Stimulated activated CD4-positive, alpha-beta T cell treated with anti-CD3 and anti-CD28 coated beads, Interleukin-2, amount 100 ng/mL, for 48 hours (primary cell): Measurements from ENCODE around the gene POLR1H.
A peak's percentile ranks its signal among the peaks of the same experiment; 100 is the strongest.

Experiments
- DNase-seq, 2 donors: peaks; one replicate each; pipeline ENCODE4 v3.0.0-alpha.2; 2020

Gene POLR1H

GRCh38 chr6:30097902-30098768, 37.1 kb downstream of the POLR1H start:
- no peak for DNase-seq

- no peak for DNase-seq
Observed at GRCh38 chr6:30100154-30100553, 39.1 kb downstream of the POLR1H start.

- DNase-seq: peak in 1 of 2 donors; percentile 4
Observed at GRCh38 chr6:30100585-30101443, 39.7 kb downstream of the POLR1H start.

- peak; percentile 72 to 74 for DNase-seq
Observed at GRCh38 chr6:30101444-30102413, 40.7 kb downstream of the POLR1H start.

GRCh38 chr6:30102414-30102969, 41.4 kb downstream of the POLR1H start:
- no peak for DNase-seq

GRCh38 chr6:30102970-30103871, 42.2 kb downstream of the POLR1H start:
- peak; percentile 77 to 82 for DNase-seq

- DNase-seq: no peak
Observed at GRCh38 chr6:30103872-30104179, 42.8 kb downstream of the POLR1H start.

GRCh38 chr6:30104661-30105060, 43.6 kb downstream of the POLR1H start:
- DNase-seq: no peak

GRCh38 chr6:30111266-30111856, 50.3 kb downstream of the POLR1H start:
- DNase-seq: no peak

GRCh38 chr6:30112402-30112994, 51.4 kb downstream of the POLR1H start:
- no peak for DNase-seq

- no peak for DNase-seq
Observed at GRCh38 chr6:30113003-30113759, 52.1 kb downstream of the POLR1H start, which contains the start of gene TRIM31. TSS of gene TRIM31 (minus strand) at chr6:30113090. CDS start at chr6:30112805, 285 bp downstream.

- DNase-seq: no peak
Observed at GRCh38 chr6:30113841-30114240, 52.8 kb downstream of the POLR1H start.
